C1 segment of cervical spinal cord (tissue), 14 donors: ENCODE measurements around the gene AP2A2.

Experiments used
- DNase-seq, 14 donors: peaks; one replicate each; lab custom pipeline; 2025; lab: John Stamatoyannopoulos, UW

The AP2A2 gene

GRCh38 chr11:924406-925157 is 1.1 kb upstream of the AP2A2 start:
- peak in 6 of 14 donors; percentile 32 to 76 (median 52) for DNase-seq

GRCh38 chr11:925158-925495 is 543 bp upstream of the AP2A2 start:
- no peak for DNase-seq

GRCh38 chr11:926341-926916 is 759 bp downstream of the AP2A2 start:
- peak in 1 of 14 donors; percentile 39 for DNase-seq

GRCh38 chr11:927871-928270 is 2.2 kb downstream of the AP2A2 start:
- no peak for DNase-seq

GRCh38 chr11:928786-929185 is 3.1 kb downstream of the AP2A2 start:
- no peak for DNase-seq

- no peak for DNase-seq
Measured at GRCh38 chr11:929405-929804, 3.7 kb downstream of the AP2A2 start.

GRCh38 chr11:931385-931784 is 5.7 kb downstream of the AP2A2 start:
- DNase-seq, result no peak

GRCh38 chr11:932435-932834 is 6.8 kb downstream of the AP2A2 start:
- no peak for DNase-seq

GRCh38 chr11:933142-933851 is 7.6 kb downstream of the AP2A2 start:
- DNase-seq, result no peak

GRCh38 chr11:933936-934335 is 8.3 kb downstream of the AP2A2 start:
- DNase-seq, result no peak

GRCh38 chr11:934527-934926 is 8.9 kb downstream of the AP2A2 start:
- DNase-seq, result no peak

GRCh38 chr11:936199-936598 is 10.5 kb downstream of the AP2A2 start:
- DNase-seq, result no peak

GRCh38 chr11:937841-938261 is 12.2 kb downstream of the AP2A2 start:
- no peak for DNase-seq

GRCh38 chr11:940496-941135 is 14.9 kb downstream of the AP2A2 start:
- DNase-seq, result peak in 1 of 14 donors; percentile 50

GRCh38 chr11:942823-943222 is 17.2 kb downstream of the AP2A2 start:
- peak in 5 of 14 donors; percentile 18 to 51 (median 31) for DNase-seq

- peak in 1 of 14 donors; percentile 37 for DNase-seq
Measured at GRCh38 chr11:944711-945470, 19.2 kb downstream of the AP2A2 start.

GRCh38 chr11:945986-946385 is 20.3 kb downstream of the AP2A2 start:
- peak in 3 of 14 donors; percentile 25 to 39 (median 27) for DNase-seq

GRCh38 chr11:947744-948143 is 22.1 kb downstream of the AP2A2 start:
- no peak for DNase-seq

GRCh38 chr11:951507-951906 is 25.8 kb downstream of the AP2A2 start:
- DNase-seq, result no peak

GRCh38 chr11:952406-953385 is 27.0 kb downstream of the AP2A2 start:
- DNase-seq, result peak in 4 of 14 donors; percentile 19 to 69 (median 48)
